ENCODE measurements around the gene EFNB2.

Gene EFNB2

DNA sequence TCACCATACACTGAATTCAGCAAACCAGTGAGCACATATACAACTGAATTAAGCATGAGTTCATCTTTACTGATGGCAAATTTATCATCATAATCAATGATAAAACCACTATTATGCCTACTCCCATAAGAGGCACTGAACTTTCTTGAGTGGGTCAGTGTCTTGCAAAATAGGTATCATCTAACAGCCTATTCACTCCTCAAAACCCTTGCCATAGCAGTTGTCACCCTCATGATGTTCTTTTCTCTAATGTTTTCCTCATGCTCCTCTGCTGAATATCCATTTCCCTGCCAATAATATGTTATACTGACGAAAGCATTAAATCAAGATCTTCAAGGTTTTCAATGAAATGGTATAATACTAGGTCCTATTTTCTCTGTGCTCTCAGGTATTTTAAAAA lies 26.8 kb upstream of the EFNB2 start:
- in situ Hi-C loops (cut with HindIII; ENCODE audit: low sequenced_read_pairs) = no loop called here
- no peak overlapping the region for H3K4me3 ChIP-seq (ENCODE audit: low read depth, low read length)
- no peak for TF ChIP-seq CTCF (IDR thresholded peaks at IDR 0.05; ENCODE audit: low read depth, low read length)
- no peak for DNase-seq (ENCODE audit: low read depth, low spot score)

DNA sequence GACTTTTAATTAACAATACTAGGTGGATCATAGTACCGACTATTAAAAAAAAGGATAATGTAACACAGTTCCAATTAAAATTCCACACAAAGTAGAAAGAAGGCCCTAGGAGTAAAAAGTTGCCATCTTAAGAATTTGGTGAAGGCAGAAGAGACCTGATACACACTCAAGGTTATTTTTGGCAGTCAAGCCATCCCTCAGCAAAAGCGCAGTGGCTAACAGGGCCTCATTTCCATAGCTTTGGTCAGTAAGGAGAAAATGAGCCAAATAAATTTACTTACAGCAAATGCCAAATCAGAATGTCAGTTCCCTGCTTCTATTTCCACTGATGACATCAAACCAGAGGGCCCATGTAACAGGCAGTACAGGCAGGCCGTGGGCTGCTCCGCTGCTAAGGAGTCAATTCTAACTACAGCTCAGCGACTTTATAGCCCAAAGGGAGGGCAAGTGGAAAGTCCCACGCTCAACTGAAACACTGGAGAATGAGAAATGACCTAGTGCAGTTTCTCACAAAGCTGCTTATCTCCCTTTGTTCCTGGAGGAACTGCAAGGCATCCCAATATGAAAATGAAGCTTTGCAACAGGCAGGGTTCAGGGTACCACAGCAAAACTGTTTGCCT lies 26.2 kb upstream of the EFNB2 start:
- no peak for TF ChIP-seq CTCF (IDR thresholded peaks at IDR 0.05; ENCODE audit: low read depth, low read length)
- in situ Hi-C loops (cut with HindIII; ENCODE audit: low sequenced_read_pairs) = no loop called here
- DNase-seq (ENCODE audit: low read depth, low spot score) = peak; percentile 45
- no peak overlapping the region for H3K4me3 ChIP-seq (ENCODE audit: low read depth, low read length)

DNA sequence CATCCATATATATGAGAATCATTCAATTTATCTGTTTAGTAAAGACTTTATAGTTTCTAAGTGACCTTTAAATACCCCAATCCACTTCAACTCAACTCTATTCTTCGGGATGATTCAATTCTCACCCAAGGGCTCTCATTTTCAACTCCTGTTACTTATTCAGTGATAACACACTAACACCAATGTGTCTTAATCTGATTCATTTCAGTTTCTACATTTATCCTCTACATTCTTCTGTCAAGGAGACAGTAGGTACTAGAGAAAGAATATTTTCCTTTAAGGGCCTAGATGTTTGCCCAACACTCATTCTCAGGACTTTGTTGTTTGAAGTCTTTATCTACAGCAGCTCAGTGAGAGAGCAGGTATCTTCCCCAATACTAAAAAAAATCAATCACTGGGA lies 25.4 kb upstream of the EFNB2 start:
- H3K4me3 ChIP-seq (ENCODE audit: low read depth, low read length) = no peak overlapping the region
- in situ Hi-C loops (cut with HindIII; ENCODE audit: low sequenced_read_pairs) = no loop called here
- DNase-seq (ENCODE audit: low read depth, low spot score) = no peak
- TF ChIP-seq CTCF (IDR thresholded peaks at IDR 0.05; ENCODE audit: low read depth, low read length) = no peak

DNA sequence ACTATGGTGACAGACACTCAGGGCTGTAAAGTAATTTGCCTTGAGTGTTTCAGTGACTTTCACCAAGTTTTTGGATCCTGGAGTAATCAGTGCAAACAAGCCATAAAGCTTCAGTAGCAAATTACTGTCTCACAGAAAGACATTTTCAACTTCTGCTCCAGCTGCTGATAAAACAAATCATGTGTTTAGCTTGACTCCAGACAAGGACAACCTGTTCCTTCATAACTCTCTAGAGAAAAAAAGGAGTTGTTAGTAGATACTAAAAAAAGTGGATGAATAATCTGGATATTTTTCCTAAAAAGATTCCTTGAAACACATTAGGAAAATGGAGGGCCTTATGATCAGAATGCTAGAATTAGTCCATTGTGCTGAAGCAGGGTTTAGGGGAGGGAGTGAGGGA lies 23.1 kb upstream of the EFNB2 start:
- no peak for TF ChIP-seq CTCF (IDR thresholded peaks at IDR 0.05; ENCODE audit: low read depth, low read length)
- H3K4me3 ChIP-seq (ENCODE audit: low read depth, low read length) = no peak overlapping the region
- in situ Hi-C loops (cut with HindIII; ENCODE audit: low sequenced_read_pairs) = no loop called here
- no peak for DNase-seq (ENCODE audit: low read depth, low spot score)

GRCh38 chr13:106555631-106556328 lies 20.3 kb upstream of the EFNB2 start:
- in situ Hi-C loops (cut with HindIII; ENCODE audit: low sequenced_read_pairs) = no loop called here
- H3K4me3 ChIP-seq (ENCODE audit: low read depth, low read length) = no peak overlapping the region
- peak; percentile 17 for DNase-seq (ENCODE audit: low read depth, low spot score)
- no peak for TF ChIP-seq CTCF (IDR thresholded peaks at IDR 0.05; ENCODE audit: low read depth, low read length)

- no peak for DNase-seq (ENCODE audit: low read depth, low spot score)
- TF ChIP-seq CTCF (IDR thresholded peaks at IDR 0.05; ENCODE audit: low read depth, low read length) = no peak
- in situ Hi-C loops (cut with HindIII; ENCODE audit: low sequenced_read_pairs) = no loop called here
- H3K4me3 ChIP-seq (ENCODE audit: low read depth, low read length) = no peak overlapping the region
Observed at GRCh38 chr13:106551751-106552150, 16.3 kb upstream of the EFNB2 start.

All from astrocyte of the spinal cord (primary cell).